NCI-H2171 (cell line): Measurements from ENCODE around the gene MPZL3.

Source experiments
- DNase-seq: peaks from one replicate; lab custom pipeline; 2025; lab: John Stamatoyannopoulos, UW

MPZL3 gene

DNA sequence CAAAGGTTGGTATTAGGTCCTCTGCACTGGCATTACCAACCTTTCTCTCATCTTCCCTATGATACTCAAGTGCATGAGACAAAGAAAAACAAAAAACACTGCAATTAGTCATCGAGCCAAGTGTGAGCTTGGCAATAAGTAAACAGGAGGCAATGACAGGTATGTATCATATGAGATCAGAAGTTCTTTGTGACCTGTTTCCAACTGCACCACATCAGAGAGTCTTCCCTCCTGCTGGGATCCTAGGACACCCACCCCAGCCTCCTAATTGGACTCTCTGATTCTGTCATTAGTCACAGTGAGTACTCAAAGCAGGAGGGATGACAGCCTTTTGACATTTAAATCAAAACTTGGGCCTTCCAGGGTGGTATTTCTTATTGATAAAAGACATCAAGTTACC is 19.5 kb downstream of the MPZL3 start:
- DNase-seq: no peak

DNA sequence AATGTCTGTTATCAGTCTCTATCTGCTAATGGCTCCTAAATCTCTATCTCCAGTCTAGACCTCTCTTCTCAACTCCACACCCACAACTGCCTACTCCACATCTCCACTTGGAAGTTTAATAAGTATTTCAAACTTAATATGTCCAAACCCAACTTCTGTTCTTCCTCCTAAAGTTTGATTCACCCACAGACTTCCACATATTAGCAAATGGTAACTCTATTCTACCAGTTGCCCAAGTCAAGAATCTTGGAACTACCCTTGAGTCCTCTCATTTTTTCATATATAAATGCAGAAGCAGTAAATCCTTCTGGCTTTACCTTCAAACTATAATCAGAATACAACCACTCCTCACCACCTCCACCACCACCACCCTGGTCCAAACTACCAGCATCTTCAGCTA is 20.7 kb downstream of the MPZL3 start:
- no peak for DNase-seq

DNA sequence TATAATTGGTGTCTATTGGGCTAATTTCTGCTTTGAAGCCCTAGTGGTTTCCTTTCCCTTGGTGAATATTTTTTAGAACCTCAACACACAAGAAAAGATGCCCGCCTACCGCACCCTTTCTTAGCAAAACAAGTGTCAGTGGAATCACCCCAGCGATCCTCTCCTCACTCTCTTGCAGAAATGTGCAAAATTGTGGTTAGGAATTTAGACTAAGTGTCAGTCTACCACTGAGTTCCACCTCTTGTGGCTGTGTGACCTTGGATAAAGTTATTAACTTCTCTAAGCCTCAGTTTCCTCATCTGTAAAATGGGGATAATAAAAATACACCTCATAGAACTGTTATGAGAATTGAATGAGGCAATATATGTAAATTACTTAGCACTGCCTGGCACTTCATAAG is 22.1 kb downstream of the MPZL3 start:
- no peak for DNase-seq

DNA sequence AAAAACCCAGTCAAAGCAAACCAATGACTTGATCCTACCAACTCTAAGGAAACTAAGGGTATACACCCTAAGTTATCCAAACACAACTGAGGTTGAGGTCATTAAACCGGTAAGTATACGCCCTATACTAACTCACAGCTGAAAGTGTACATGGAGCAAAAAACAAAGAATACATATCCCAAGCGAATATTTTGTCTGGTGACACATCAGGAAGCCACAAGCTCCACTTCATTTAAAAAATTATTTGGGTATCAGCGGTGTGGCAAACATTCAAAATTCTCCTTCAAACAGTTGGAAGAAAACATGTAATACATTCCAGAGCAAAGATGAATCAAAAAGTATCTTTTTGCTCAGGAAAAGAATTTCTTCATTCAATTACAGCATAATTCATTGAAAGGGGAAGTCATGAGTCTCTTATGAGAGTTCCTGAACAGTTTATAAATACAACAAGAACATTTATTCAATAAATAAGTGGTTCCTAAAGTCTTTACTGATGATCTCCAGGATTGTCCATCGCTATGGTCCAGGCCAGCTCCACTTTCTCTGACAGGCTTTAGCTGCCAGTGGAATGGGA is 22.8 kb downstream of the MPZL3 start:
- no peak for DNase-seq

DNA sequence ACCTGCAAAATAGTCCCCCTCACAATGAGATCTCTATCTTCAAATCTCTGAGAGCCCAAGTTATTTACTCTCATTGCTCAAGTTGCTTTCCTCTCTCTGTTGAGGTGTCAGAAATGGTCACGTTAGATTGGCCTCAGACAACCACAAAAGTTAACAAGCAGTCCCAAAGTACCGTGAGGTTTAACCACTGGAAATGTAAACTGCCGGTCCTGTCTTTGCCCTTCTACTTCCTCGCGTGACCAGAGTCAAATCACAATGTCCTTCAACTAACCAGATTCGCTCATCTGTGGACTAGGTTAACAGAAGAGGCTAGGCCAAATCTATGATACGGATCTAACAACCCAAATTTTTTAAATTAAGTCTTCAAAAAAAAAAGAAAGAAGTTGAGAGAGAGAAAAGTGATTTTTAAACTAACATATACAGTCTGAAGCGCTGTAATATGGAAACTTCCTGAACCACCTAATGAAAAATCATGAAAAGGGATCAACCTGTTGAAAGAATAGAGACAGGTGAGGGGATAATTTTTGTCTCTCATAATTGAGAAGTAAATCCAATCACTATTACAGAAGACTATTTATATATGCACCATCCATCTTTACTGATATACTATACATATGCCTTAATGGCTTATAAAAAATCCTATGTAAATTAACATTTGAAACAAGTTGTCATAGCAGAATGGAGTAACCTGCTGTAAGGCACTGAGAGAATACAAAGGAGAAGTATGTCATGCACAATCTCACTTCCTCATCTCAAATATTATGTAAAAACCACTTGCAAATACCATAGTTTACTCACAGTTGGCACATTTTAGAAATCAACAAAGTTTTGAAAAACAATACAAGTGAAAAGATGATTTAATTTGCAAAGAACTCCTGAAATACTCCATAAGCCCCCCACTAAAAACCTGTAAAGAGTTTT is 24.0 kb downstream of the MPZL3 start:
- no peak for DNase-seq

DNA sequence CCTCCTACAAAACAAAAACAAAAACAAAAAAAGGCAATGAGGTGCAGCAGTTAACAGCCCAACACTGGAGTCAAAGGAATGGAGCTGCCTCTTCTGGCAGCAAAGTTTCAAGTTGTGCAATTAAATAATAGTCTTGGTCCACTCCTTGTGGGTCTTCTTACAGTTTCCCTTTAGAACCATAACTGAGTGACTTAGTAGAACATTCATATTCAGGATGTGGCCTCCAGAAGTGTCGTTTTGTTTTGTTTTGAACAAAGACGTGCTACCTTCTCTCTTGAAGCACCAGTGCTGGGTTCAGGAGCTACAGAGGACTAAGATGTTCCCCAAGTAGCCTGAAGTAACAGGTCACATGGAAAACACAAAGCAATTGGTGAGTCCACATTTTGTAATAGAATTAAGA is 25.4 kb downstream of the MPZL3 start:
- DNase-seq: no peak

DNA sequence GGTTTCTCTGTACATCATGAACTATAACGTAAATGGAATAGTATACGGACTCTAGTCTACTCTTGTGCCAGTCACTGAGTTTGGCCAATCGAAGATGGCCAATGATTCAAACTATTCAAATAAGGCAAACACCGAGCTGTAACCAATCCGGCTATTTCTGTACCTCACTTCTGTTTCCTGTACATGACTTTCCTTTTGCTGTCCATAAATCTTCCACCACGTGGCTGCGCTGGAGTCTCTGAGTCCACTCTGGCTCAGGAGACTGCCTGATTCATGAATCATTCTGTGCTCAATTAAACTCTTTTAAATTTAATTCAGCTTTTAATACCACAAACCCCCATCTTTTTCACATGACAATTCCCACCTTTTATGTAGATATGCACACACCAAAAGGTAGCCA is 25.9 kb downstream of the MPZL3 start:
- DNase-seq: no peak

DNA sequence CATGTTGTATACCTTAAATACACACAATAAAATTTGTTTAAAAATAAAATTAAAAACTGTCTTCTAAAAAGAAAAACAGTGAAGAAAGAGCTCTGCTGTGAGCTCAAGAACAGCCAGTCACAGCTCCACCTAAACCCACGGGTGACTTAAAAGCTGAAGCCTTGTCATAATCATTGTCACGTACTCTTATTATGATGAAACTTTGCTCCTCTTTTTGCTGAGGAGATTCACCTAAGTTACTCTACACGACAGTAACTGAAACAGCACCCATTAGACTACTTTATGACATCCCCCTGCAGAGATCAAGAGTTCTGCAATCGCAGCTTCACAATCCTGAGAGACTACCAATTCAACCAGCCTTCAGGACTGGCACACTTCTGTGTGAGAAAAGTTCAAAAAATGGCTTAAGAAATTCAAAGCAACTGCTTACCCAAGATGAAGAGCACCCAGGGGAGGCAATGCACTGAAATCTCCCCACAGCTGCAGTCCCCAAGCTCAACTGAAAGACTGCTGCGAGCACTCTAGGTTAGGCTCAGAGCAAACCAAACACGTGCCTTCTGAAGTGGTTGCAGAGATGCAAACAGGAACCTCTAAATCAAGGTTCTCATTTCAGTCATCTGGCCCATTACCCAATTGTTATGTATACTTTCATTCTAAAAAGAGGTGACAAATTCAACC is 27.5 kb downstream of the MPZL3 start, which contains the start of gene JAML:
TSS of gene JAML (minus strand) at position 501 of the 678 bp plus-strand sequence. CDS start 10,145 bp downstream, outside the sequence.
- no peak for DNase-seq

DNA sequence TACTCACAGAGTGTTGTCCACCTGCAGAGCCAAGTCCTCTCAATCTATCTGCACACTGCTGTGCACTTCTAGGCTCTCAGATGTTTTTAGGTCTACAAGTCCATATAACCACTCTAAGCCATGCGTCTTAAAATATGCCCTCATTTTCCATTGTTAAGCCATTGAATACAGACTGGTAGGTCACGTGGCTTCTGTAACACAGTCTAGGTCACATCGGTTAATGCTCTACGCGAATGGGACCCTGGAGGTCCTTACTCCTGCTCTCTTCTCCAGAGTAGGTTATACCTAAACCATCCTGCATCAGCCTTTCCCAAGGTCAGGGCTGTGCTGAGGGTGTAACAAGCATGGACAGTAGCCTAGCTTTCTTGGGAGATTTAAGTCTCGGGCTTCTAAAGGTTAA is 28.2 kb downstream of the MPZL3 start:
- DNase-seq: no peak

DNA sequence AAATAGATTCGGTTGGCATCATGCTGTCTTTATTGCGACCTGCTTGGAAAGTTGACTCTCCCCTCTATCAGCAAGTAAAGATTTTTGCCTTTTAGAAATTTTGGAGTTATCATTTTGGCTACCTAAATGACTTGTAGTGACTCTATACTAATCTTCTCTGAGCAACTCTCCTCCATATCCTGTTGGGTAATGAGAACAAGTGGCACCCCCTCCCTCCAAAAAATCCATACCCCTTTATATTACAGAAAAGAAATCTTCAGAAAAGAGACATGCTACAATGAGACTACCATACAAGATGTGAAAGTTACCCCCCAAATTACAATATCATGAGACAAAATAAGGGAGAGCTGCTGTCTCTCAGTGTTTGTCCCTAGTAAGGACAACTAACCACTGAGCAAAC is 28.6 kb downstream of the MPZL3 start:
- no peak for DNase-seq

DNA sequence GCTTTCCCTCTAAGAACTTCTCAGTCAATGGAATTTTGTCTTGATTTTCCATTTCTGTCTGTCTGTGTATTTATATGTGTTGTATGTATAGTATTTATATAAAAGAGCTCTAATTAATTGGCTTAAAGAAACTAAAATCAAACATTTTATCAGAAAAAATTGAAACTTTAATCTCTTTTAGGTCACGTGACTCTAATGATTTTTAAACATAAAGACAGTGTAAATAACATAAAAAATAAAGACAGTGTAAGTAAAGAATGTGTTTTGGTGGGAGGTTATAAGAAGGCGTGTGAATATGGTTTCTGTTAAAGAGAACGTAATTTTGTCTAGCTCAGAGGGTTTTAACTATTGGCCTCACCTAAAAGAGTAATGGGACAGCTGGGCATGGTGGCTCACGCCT is 29.7 kb downstream of the MPZL3 start:
- no peak for DNase-seq

DNA sequence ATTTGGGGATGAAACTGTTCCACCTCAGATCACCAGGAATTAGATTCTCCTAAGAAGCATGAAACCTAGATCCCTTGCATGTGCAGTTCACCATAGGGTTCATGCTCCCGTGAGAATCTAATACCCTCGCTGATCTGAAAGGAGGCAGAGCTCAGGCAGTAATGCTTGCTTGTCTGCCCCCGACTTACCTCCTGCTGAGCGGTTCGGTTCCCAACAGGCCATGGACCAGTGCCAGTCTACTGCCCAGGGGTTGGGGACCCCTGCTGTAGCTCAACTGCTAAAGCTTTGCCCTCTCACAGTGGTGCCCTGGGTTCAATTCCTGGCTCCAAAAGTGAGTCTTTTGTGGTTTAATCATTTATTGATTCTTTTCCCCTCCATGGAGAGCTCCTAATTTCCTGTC is 30.7 kb downstream of the MPZL3 start:
- no peak for DNase-seq

DNA sequence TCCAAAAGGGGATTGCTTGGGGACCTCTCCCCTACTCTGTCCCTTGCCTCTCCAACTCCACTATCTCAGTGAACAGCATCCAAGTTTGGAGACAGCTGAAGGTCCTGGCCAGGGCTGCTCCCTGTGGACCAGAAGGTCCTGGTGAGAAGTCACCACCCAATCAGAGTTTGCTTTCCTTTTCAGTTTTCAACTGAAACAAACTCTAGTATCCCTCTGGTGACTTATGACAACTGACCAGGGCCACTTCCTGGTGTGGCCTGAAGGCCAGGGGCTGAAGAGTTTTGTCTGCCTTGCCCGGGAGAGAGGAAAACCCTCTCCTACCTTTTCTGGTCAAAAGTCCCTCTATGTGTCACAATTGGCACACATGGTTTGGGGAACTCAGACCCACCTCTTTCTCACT is 32.4 kb downstream of the MPZL3 start:
- DNase-seq: no peak

DNA sequence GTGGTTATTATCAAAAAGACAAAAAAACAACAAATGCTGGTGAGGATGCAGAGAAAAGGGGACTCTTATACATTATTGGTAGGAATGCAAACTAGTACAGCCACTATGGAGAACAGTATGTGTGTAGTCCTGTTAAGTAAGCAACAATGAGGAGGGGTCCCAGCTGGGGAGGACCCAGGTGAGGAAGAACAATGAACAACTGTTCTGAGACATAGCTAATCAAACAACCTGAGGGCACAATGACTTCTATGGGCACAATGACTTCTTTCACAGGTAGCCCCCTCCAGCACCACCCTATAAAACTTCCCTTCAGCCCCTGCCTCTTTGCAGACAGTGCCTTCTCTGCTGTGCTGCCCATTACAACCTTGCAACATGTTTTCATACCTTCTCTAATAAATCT is 32.9 kb downstream of the MPZL3 start:
- no peak for DNase-seq

DNA sequence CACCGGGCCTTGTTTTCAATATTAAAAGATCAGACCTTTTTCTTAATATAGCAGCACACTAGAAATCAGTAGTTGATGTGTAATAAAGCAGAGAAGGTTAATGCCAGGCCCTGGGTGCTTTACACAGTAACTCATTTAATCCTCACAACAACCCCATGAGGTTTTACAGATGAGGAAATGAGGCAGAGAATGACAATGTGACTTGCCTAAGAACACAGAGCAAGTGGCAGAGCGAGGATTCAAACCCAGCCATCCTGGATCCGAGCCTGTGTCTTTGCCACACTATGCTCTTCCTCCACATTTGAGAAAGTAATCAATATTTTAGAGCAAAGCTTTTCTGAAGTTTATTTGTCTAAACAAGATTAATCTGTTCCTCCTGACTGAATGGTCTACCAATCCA is 34.6 kb downstream of the MPZL3 start:
- DNase-seq: no peak

DNA sequence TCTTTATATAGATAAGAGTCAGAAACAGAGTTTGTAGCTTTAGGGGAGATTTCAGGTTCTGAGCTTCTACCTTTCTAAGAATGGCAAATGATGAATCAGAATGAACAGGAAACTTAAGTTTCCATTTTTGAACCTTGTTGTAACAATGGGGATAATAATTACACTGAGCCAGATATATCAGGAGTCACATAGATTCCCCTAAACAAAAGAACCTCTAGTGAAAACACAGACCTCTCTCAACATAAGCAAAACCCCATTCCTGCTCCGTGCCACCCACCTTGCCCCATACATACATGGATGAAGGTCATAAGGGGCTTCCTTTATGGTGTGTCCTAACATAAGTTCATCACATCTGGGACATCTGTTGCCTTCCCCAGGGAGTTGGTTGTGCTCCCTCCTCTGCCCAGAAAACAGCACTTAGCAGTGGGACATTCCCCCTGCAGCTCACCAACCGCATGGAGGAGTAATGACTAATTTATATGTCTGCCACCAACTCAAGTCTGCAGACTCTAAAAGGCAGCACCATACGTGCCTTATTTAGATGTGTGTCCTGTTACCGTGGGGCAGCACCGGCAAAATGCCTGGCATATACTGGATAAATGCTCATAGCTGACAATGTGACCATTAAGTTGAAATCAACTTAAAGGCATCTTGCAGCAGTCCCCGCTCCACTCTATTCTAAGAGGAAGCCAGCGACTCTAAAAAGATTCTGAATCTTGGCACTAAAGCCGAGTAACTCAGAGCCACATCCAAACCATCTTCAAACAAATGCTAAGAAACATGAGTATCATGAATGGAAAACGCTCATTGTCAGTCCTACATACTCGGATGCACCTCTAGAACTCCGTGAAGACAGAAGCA is 35.3 kb downstream of the MPZL3 start:
- no peak for DNase-seq

DNA sequence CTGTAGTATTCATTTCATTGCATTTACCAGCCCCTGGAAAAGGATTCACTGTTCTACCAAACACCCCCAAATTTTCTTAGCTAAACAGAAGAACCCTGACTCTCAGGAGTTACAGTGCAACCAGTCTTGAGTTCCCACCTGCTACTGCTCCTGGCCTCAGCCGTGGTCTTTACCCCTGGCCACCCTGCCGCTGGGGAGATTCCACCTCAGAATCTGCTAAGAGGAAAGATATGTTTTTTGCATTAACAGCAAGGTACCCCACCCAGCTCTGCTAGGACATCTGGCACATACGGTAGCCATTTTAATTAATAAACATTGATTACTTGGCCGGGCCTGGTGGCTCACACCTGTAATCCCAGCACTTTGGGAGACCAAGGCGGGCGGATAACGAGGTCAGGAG is 36.4 kb downstream of the MPZL3 start:
- DNase-seq: no peak

DNA sequence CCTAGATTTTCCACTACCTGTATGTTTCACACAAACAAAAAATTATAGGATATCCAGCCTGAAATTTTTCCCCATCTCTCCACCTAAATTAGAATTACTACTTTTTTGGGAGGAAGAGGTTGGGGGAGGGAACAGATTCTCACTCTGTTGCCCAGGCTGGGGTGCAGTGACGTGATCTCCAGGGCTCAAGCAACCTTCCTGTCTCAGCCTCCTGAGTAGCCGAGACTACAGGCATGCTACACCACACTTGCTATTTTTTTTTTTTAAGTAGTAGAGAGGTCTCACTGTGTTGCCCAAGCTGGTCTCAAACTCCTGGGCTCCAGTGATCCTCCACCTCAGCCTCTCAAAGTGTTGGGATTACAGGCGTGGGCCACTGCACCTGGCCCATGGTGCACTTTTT is 36.9 kb downstream of the MPZL3 start:
- DNase-seq: no peak

DNA sequence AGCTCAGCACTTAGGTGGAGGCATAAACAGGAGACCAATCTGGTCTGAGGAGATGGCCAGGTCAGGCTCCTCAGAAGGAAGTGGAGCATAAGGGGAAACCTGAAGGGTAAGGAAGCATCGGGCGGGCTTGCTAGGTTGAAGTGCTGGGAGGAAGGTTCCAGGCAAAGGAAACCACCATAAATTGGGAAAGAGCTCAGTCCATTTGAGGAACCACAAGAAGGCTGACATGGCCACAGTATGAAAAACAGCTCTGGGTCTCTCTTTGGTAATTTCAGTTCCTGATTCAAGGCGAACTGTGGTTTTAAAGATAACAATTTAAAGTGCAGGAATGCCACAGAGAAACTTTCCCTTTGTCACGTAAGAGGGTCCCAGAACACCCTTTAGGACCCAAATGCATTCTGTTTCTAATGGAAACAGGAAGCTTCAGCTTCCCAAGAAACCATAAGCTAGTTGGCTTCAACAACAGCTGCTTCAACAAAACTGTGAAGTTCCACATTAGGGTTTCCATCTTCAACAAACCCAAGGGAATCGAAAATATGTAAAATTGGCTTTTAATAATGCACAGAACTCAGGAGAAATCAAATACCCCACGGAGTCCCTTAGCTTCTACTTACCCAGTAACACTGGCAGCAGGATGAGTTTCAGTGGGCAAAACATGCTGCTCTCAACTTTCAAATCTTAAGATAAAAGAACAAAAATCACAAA is 37.8 kb downstream of the MPZL3 start:
- DNase-seq: no peak

DNA sequence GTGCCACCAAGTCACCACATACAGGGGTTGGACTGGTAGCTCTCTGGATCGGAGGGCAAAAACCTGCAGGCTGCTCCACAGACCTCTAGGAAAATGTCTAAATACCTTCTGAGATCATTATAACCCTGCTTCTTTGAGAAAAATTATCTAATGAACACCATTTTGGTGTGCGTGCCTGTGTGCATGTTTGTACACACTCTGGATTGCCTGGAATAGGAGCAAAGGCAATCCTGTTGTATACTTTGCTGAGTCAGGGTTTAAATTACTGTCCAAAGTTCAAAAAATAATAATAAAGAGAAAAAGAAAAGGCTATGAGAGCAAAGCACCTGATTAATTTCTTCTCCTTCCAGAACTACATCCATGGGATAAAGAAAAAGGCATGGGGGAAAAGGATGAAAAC is 38.4 kb downstream of the MPZL3 start:
- no peak for DNase-seq

DNA sequence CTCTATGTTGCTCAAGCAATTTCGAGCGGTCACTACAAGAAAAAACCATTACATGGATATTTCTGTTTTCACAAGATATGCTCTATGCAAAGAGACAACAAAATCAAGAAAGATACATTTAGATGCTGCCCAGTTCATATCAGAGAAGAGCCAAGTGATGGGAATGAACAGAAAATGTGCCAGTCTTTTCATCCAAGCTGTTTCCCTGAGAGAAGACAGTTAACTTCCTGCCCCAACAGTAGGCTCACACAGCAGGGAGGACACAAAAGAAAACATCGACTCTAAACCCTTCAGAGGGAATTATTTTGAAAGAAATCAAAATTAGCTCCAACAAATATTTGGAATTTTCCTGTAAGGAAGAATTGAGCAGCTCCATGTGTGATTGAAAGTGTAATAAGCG is 39.0 kb downstream of the MPZL3 start:
- DNase-seq: no peak

DNA sequence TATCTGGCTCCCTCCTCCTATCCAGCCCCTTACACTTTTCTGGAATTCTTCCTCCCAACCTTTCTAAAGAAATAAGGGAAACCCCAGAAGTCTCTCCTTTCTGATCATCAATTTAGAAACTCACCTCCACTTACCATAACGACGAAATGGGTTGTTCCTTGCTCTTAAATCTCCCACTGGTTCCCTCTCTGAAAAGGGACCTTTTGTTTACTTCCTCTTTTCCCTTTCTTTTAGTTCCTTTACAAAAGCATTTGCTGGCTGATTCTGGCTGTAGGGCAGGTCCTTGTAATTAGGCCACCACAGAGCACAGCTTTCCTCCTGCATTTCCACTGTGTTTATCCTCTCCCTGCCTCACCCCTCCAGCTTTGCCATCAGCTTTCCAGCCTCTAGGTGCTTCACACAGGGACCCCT is 39.4 kb downstream of the MPZL3 start:
- no peak for DNase-seq
